ENCODE data around the gene FNDC8. TPM values are rescaled to one million over a fixed set of nuclear protein-coding genes. Genes with fewer than 3 reads are reported as not detected.
"Not testable (repeated sequence)": the region's sequence is repeated elsewhere in the genome, so short reads cannot be mapped to it uniquely, and the experiment has no call there.

The FNDC8 gene
- total RNA-seq, 3 donors from 2014 or later = not detected

GRCh38 chr17:35104844-35105450 is 16.5 kb upstream of the FNDC8 start:
- H3K4me3 ChIP-seq = no peak overlapping the region
- no peaks in the 10 kb centered on the region for H3K4me1 ChIP-seq (ENCODE audit: low read depth)
- TF ChIP-seq CTCF (IDR thresholded peaks at IDR 0.05) = no peak
- ATAC-seq (no peak), DNase-seq (no peak)
- intact Hi-C loops (cut with DNase I, micrococcal nuclease) = no loop called here
- no peaks in the 10 kb centered on the region for H3K36me3 ChIP-seq (ENCODE audit: low read depth)
- H3K9me3 ChIP-seq = no peaks in the 10 kb centered on the region

GRCh38 chr17:35110791-35111190 is 10.6 kb upstream of the FNDC8 start:
- H3K9me3 ChIP-seq; H3K4me1 ChIP-seq (ENCODE audit: low read depth); H3K4me3 ChIP-seq; DNase-seq; ATAC-seq; H3K36me3 ChIP-seq (ENCODE audit: low read depth): not testable (repeated sequence)
- intact Hi-C loops (cut with DNase I, micrococcal nuclease) = loop anchor here in 1 of 2 donors (10.0 kb wide), 1 partner anchor 566 kb away; no protein-coding TSS in a partner anchor

- no peak overlapping the region for H3K4me3 ChIP-seq
- TF ChIP-seq CTCF (IDR thresholded peaks at IDR 0.05) = no peak
- H3K36me3 ChIP-seq (ENCODE audit: low read depth) = no peaks in the 10 kb centered on the region
- no peaks in the 10 kb centered on the region for H3K9me3 ChIP-seq
- DNase-seq (no peak), ATAC-seq (no peak)
- intact Hi-C loops (cut with DNase I, micrococcal nuclease) = loop anchor here (5.0 to 10.0 kb wide), 3 partner anchors 120 to 580 kb away; no protein-coding TSS in a partner anchor
- H3K4me1 ChIP-seq (ENCODE audit: low read depth) = peaks cover 9% of the 10 kb centered on the region
These were observed 4.6 kb upstream of the FNDC8 start for GRCh38 chr17:35116845-35117244.

- no peak overlapping the region for H3K4me3 ChIP-seq
- intact Hi-C loops (cut with DNase I, micrococcal nuclease) = loop anchor here (5.0 to 10.0 kb wide), 3 partner anchors 121 to 581 kb away; no protein-coding TSS in a partner anchor
- H3K4me1 ChIP-seq (ENCODE audit: low read depth) = peaks cover 9% of the 10 kb centered on the region
- DNase-seq (no peak), ATAC-seq (no peak)
- H3K36me3 ChIP-seq (ENCODE audit: low read depth) = no peaks in the 10 kb centered on the region
- no peaks in the 10 kb centered on the region for H3K9me3 ChIP-seq
- TF ChIP-seq CTCF (IDR thresholded peaks at IDR 0.05) = no peak
These were observed 3.4 kb upstream of the FNDC8 start for GRCh38 chr17:35117984-35118383.

- Histone ChIP-seq H3K4me3 (peak within 1 kb of the TSS; percentile 57), H3K4me1 (ENCODE audit: low read depth) (peaks cover 9% of the 10 kb centered on the region), H3K36me3 (ENCODE audit: low read depth) (no peaks in the 10 kb centered on the region), H3K9me3 (no peaks in the 10 kb centered on the region)
- intact Hi-C loops (cut with DNase I, micrococcal nuclease) = loop anchor here (5.0 to 10.0 kb wide), 3 partner anchors 122 to 582 kb away; no protein-coding TSS in a partner anchor
- TF ChIP-seq CTCF (IDR thresholded peaks at IDR 0.05) = peak; percentile 91
- peak; percentile 99 for ATAC-seq
- peak; percentile 74 to 85 (median 80) for DNase-seq
These were observed 1.8 kb upstream of the FNDC8 start, which contains the start of gene RAD51D for GRCh38 chr17:35119370-35120165. Gene RAD51D (minus strand): TSS chr17:35119860. CDS start chr17:35119613, 247 bp downstream.
